COLO829 (cell line): ENCODE data around the gene EEF1AKMT3.

Experiments
- DNase-seq: peaks from one replicate; pipeline ENCODE4 v3.0.0; 2012; ENCODE audit warnings: low spot score

EEF1AKMT3 gene

DNA sequence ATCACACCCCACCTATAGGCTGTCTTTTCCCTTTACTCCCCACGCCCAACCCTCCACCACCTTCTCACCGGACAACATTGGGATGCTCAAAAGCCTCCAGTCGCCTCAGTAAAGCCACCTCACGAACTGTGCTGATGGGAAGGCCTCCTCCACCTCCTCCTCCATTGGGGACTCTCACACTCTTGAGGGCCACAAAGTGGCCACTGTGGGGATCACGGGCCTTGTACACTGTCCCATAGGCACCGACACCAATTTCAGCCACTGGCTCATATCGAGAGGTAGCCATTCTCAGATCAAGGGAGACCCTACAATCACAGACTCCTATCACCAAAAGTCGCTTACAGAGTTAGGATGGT, 21.0 kb upstream of the EEF1AKMT3 start:
- DNase-seq = no peak

GRCh38 chr12:57751788-57752667, 20.4 kb upstream of the EEF1AKMT3 start, which contains the start of gene CDK4:
CDK4 (minus strand) TSS chr12:57752310; CDS start chr12:57751717, 593 bp downstream.
- peak; percentile 100 for DNase-seq

DNA sequence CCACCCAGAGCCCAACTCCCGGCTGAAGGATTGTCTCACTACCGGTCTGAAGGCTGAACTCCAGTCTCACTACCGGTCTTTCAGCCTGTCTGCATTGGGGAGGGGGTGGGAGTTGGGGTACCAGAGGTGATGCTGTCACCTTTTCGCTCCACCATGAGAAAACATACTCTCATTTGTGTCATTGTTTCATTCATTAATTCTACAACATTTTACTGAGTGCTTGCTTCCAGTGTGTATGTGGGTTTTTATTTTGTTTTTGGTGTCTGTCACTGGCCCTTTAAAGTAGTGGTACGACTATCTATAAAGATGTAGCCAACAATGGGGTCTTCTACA, 19.8 kb upstream of the EEF1AKMT3 start:
- no peak for DNase-seq

- no peak for DNase-seq
Observed at GRCh38 chr12:57753756-57754337, 18.6 kb upstream of the EEF1AKMT3 start.

DNA sequence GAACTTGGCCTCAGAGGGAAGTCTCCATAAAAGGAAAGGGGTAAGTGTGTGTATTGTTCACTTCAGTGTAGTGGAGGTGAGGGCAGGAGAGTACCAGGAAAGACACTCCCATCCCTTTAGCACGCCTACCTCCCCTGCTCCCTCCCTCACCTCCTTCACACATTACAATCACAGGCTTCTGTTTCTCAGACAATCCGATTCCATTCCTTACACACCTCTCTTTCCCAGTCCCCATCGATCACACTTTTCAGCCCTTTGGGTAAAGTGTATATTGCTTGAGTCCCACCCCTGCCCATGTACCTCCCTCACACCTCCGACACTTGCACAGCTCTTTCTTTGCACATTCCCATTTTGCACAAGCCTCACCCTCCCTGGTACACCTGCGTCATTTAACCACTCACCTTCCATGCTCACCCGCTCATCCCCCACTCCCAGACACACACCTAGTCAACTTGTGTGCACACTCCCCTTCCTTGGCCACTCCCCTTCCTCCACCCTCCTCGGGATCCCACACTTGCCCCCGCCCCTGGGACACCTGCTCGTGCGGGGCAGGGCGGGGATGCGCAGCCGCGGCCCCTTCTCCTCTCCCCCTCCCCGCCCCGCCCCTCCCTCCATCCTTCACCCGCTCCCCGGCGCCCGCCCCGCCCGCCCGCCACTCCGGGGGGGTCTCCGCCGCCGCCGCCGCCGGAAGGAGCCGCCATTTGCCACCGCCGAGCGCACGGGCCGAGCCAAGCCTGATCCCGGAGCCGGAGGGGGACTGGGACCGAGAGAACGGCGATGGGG, 17.8 kb upstream of the EEF1AKMT3 start, which contains the start of gene MARCHF9:
MARCHF9 (plus strand) TSS at position 693 of the 783 bp plus-strand sequence. CDS start 426 bp downstream, outside the sequence.
- no peak for DNase-seq

GRCh38 chr12:57755194-57755453, 17.3 kb upstream of the EEF1AKMT3 start:
- DNase-seq = no peak

GRCh38 chr12:57755454-57756372, 16.7 kb upstream of the EEF1AKMT3 start:
- no peak for DNase-seq

DNA sequence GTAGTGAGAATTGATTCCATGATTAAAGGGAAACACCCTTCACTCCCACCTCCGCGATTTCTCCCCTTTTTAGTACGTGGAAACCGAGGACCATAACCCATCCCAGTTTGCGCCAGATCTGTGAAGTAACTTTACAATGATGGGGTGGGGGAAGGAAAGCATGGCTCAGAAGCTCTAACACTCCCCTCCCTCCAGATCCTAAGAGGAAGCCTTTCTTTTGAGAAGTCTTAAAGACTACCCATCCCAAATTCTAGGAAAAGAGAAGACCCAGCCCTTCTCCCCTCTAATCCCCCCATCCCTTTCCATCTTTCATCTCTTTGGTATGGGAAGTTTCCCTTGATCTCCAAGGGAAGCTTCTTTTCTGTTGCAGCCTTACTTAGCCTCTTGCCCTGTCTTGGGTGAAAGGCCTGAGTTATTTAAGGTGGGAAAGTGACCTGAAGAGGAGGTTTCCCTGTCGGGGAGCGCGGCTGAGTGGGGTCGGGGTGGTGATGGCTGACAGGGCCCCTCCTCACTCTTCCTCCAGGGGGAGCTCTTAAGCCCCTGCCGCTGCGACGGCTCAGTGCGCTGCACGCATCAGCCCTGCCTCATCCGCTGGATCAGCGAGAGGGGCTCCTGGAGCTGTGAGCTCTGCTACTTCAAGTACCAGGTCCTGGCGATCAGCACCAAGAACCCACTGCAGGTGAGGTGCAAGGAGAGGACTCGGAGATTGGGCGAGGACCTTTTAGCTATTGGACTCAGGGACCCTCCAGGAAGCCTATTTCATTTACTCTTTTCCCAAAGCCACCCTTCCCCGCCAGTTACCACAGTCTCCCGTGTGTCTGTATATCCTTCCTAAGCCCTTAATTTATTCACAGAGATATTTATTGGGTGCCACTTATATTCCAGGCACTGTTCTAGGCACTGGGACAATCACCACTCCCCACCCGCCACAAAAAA, 15.7 kb upstream of the EEF1AKMT3 start:
- peak; percentile 74 for DNase-seq

DNA sequence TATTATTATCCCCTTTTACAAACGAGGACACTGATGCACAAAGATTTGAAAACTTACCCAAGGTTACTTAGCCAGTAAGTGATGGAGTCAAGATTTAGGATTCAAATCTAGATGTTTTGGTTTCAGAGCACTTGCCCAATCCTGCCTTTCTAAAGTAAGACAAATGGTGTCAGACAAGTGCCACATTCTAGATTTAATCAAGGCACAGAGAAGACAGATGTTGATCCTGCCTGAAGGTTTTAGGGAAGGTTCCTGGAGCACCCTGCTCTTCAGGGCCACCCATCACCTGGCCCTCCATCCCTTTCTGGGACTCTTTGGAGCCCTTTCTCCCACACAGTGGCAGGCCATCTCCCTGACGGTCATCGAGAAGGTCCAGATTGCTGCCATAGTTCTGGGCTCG, 14.6 kb upstream of the EEF1AKMT3 start:
- DNase-seq = no peak

DNA sequence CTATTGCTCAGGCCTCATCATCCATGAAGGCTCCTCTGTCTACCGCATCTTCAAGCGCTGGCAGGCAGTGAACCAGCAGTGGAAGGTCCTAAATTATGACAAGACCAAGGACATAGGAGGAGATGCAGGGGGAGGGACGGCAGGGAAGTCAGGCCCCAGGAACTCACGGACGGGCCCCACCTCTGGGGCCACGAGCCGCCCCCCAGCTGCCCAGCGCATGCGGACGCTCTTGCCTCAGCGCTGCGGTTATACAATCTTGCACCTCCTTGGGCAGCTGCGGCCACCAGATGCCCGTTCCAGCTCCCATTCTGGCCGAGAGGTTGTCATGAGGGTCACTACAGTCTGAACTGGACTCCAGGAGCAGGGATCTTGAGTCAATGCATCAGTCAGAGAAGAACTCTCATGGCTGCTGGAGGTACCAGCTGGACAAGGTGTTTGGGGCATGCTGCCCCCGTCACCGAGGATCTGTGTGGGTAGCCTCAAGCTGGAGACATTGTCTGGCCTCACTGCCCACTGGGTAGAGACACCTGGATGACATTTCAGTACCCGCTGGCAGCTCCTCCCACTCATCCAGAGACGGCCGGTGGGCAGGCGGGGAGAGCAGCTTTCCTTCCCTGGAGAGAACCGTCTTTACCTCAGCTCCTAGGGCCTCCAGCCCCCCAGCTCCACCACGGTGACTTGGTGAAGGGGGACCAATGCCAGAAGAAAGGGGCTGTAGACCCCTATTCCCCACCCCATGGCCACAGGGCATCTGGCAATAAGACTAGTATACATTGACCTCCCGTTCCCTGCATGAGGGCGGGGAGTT, 13.7 kb upstream of the EEF1AKMT3 start:
- no peak for DNase-seq

GRCh38 chr12:57759360-57759980, 12.9 kb upstream of the EEF1AKMT3 start:
- no peak for DNase-seq

GRCh38 chr12:57760347-57760982, 11.9 kb upstream of the EEF1AKMT3 start:
- DNase-seq = no peak

GRCh38 chr12:57761391-57761998, 10.9 kb upstream of the EEF1AKMT3 start:
- no peak for DNase-seq

- DNase-seq = no peak
Observed at GRCh38 chr12:57762463-57762862, 10.0 kb upstream of the EEF1AKMT3 start.

GRCh38 chr12:57763881-57764661, 8.3 kb upstream of the EEF1AKMT3 start:
- no peak for DNase-seq

GRCh38 chr12:57764662-57765002, 7.8 kb upstream of the EEF1AKMT3 start:
- no peak for DNase-seq

GRCh38 chr12:57765003-57765697, 7.3 kb upstream of the EEF1AKMT3 start:
- no peak for DNase-seq
